ENCODE data around the gene TMEM80.
"Not testable (repeated sequence)": the region's sequence is repeated elsewhere in the genome, so short reads cannot be mapped to it uniquely, and the experiment has no call there.

TMEM80 gene

GRCh38 chr11:695538-696248, at the start of gene TMEM80:
Gene TMEM80 (plus strand): TSS chr11:695816. CDS start chr11:695828, 12 bp downstream.
- no peak for TF ChIP-seq CTCF (IDR thresholded peaks at IDR 0.05; ENCODE audit: low read depth, low read length)
- peak; percentile 98 to 99 for DNase-seq (ENCODE audit: low read depth in 2 of 2)

DNA sequence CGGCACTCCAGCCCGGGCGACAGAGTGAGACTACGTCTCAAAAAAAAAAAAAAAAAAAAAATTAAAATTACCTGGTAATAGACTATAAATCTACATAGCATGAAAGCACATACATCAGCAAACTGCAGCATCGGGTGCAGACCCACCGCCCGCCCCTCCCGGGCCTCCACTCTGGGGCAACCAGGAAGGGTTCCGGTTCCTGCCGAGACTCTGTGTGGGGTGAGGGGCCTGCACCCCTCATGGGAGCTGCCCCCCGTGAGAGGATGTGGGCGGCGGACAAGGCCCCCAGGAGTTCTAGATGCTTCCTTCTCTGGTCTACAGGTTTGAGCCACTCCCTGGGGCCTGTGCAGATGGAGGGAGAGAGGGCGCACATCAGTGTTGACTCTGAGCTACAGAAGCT, 49.4 kb upstream of the TMEM80 start:
- DNase-seq (ENCODE audit: low read depth in 2 of 2) = no peak
- no peak overlapping the region for H3K4me3 ChIP-seq (replicated peaks in 1 of 2; ENCODE audit: low read depth in 2 of 2, low read length in 2 of 2)
- no peak for TF ChIP-seq CTCF (IDR thresholded peaks at IDR 0.05; ENCODE audit: low read depth, low read length)

More at GRCh38 chr11:695538-696248, at the start of gene TMEM80:
- peak within 1 kb of the TSS; percentile 77 to 80 for H3K4me3 ChIP-seq (replicated peaks in 1 of 2; ENCODE audit: low read depth in 2 of 2, low read length in 2 of 2)

- DNase-seq (ENCODE audit: low read depth in 2 of 2); H3K4me3 ChIP-seq (replicated peaks in 1 of 2; ENCODE audit: low read depth in 2 of 2, low read length in 2 of 2): not testable (repeated sequence)
These were observed 47.9 kb upstream of the TMEM80 start for GRCh38 chr11:647672-648158.

- DNase-seq (ENCODE audit: low read depth in 2 of 2) = peak in 1 of 2 donors; percentile 24
- H3K4me3 ChIP-seq (replicated peaks in 1 of 2; ENCODE audit: low read depth in 2 of 2, low read length in 2 of 2) = no peak overlapping the region
- TF ChIP-seq CTCF (IDR thresholded peaks at IDR 0.05; ENCODE audit: low read depth, low read length) = no peak
These were observed 45.1 kb upstream of the TMEM80 start for GRCh38 chr11:650482-650881.

DNA sequence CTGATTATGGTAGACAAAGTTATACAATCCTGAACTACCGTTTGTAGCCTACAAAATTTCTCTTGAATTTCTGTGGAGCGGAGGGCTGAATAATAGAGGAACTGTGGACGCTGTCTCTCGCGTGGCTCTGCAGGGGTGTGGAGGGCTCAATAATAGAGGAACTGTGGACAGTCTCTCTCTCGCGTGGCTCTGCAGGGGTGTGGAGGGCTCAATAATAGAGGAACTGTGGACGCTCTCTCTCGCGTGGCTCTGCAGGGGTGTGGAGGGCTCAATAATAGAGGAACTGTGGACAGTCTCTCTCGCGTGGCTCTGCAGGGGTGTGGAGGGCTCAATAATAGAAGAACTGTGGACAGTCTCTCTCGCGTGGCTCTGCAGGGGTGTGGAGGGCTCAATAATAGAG, 42.5 kb upstream of the TMEM80 start:
- DNase-seq (ENCODE audit: low read depth in 2 of 2); H3K4me3 ChIP-seq (replicated peaks in 1 of 2; ENCODE audit: low read depth in 2 of 2, low read length in 2 of 2): not testable (repeated sequence)

DNA sequence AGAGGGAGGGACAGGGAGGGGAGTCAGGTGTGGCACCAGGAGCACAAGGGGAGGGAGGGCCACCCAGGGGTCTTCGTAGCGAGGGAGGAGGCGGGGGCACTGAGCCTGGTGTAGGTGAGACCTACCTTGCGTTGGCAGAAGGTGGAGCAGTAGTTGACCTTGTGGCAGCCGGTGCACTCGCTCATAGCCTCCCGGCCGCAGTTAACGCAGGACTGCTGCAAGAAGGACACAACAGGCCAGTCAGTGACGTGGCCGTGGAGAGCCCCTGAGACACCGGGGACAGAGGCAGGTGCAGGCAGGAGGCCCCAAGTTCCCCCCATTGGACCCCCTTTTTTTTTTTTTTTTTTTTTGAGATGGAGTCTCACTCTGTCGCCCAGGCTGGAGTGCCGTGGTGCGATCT, 41.8 kb upstream of the TMEM80 start:
- no peak for TF ChIP-seq CTCF (IDR thresholded peaks at IDR 0.05; ENCODE audit: low read depth, low read length)
- H3K4me3 ChIP-seq (replicated peaks in 1 of 2; ENCODE audit: low read depth in 2 of 2, low read length in 2 of 2) = no peak overlapping the region
- no peak for DNase-seq (ENCODE audit: low read depth in 2 of 2)

- H3K4me3 ChIP-seq (replicated peaks in 1 of 2; ENCODE audit: low read depth in 2 of 2, low read length in 2 of 2); DNase-seq (ENCODE audit: low read depth in 2 of 2): not testable (repeated sequence)
These were observed 41.2 kb upstream of the TMEM80 start for GRCh38 chr11:654444-654843.

DNA sequence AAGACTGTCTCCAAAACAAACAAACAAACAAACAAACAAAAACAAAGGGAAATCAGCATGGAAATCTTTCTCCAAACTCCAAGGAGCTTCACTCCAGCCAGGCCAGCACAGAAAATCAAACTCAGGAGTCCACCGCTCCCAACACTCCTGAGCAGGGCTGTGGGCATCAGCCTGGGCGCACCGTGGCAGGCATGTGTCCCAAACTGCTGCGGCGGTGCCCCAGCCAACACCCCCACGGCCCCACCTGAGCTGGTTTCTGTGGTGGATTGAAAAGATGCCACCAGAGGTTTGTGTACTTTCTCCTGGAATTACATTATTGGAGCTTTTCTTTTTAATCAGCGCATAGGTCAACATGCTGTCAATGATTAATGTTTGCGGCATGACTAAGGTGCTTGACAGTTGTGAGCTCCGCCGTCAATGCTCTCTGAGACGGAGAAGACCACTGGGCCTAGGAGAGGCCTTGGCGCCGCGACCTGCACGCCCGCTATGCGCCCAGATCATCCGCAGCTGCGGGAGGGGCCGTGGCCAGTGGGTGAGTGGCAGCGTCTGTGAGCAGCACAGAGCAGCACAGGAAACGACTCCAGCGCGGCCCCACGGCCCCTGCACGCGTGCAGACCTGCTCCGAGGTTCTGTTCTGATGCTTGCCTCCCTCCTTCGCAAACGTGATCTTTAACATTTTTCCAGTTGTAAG, 40.4 kb upstream of the TMEM80 start:
- H3K4me3 ChIP-seq (replicated peaks in 1 of 2; ENCODE audit: low read depth in 2 of 2, low read length in 2 of 2) = no peak overlapping the region
- DNase-seq (ENCODE audit: low read depth in 2 of 2) = no peak
- TF ChIP-seq CTCF (IDR thresholded peaks at IDR 0.05; ENCODE audit: low read depth, low read length) = no peak

Measured in cardiac fibroblast (primary cell).